Large intestine (tissue), 3 donors: Measurements from ENCODE around the gene CD300LB. TPM values are rescaled to one million over a fixed set of nuclear protein-coding genes. Genes with fewer than 3 reads are reported as not detected.
"Not testable (repeated sequence)": the region's sequence is repeated elsewhere in the genome, so short reads cannot be mapped to it uniquely, and the experiment has no call there.

Experiments
- DNase-seq, 2 donors: peaks; one replicate each; pipeline versions ENCODE4 v3.0.0 to v3.0.0-alpha.2; 2013
- H3K27ac ChIP-seq: one replicate; pipeline ENCODE4 v1.5.1; 2013; ENCODE audit warnings: low read length
- H3K27me3 ChIP-seq: 2 replicates; pipeline ENCODE4 v1.6.1; 2013; ENCODE audit warnings: low read length; ENCODE audit not compliant: control insufficient read depth, insufficient read depth
- H3K36me3 ChIP-seq: 2 replicates; pipeline ENCODE4 v1.6.1; 2013; ENCODE audit warnings: low read length; ENCODE audit not compliant: control insufficient read depth, insufficient read depth
- H3K4me1 ChIP-seq: one replicate; pipeline ENCODE4 v1.6.1; 2013; ENCODE audit warnings: low read length; ENCODE audit not compliant: control insufficient read depth, insufficient read depth
- H3K4me3 ChIP-seq: one replicate; pipeline ENCODE4 v1.5.1; 2013; ENCODE audit warnings: low read length
- H3K9me3 ChIP-seq: one replicate; pipeline ENCODE4 v1.6.1; 2013; ENCODE audit warnings: mild to moderate bottlenecking, low read depth, low read length, moderate library complexity; ENCODE audit not compliant: control insufficient read depth
- WGBS: methylation state at CpG from one replicate; pipeline ENCODE4 v1.1.5; 2013; ENCODE audit warnings: low lambda C conversion rate; ENCODE audit not compliant: insufficient coverage; 5-methylcytosine and 5-hydroxymethylcytosine counted together
- polyA plus RNA-seq: library from polyadenylated mRNA; unstranded; fragments of 120-200 nt; gene quantifications from one replicate; pipeline ENCODE4 v1.2.1, GENCODE V29; 2013

CD300LB gene
- polyA plus RNA-seq, 1 donor, result 0.27 TPM

- Histone ChIP-seq H3K27ac (no peak within 1 kb of the TSS), H3K27me3 (no peaks in the 10 kb centered on the region), H3K9me3 (no peaks in the 10 kb centered on the region), H3K4me3 (no peak within 1 kb of the TSS), H3K4me1 (no peaks in the 10 kb centered on the region), H3K36me3 (no peaks in the 10 kb centered on the region)
- WGBS, result no CpG with 5 or more reads among the region's 2 CpGs
- no peak for DNase-seq
These were observed 36.1 kb upstream of the CD300LB start, which contains the start of gene CD300H for GRCh38 chr17:74567397-74567796. CD300H (minus strand) TSS chr17:74567509.

- no CpG with 5 or more reads among the region's 9 CpGs for WGBS
- no peak for DNase-seq
These were observed 35.0 kb upstream of the CD300LB start for GRCh38 chr17:74566132-74566753.

GRCh38 chr17:74565126-74565525, 33.9 kb upstream of the CD300LB start:
- no peaks in the 10 kb centered on the region for H3K36me3 ChIP-seq
- no peak overlapping the region for H3K27ac ChIP-seq
- no peaks in the 10 kb centered on the region for H3K27me3 ChIP-seq
- no peaks in the 10 kb centered on the region for H3K4me1 ChIP-seq
- no peaks in the 10 kb centered on the region for H3K9me3 ChIP-seq
- H3K4me3 ChIP-seq, result no peak overlapping the region
- no peak for DNase-seq
- 100% methylated on average over 1 of the region's 5 CpGs for WGBS

More at GRCh38 chr17:74566132-74566753, 35.0 kb upstream of the CD300LB start:
- Histone ChIP-seq H3K27me3 (no peaks in the 10 kb centered on the region), H3K9me3 (no peaks in the 10 kb centered on the region), H3K4me1 (no peaks in the 10 kb centered on the region), H3K36me3 (no peaks in the 10 kb centered on the region), H3K4me3 (no peak overlapping the region), H3K27ac (no peak overlapping the region)

- Histone ChIP-seq H3K27me3 (no peaks in the 10 kb centered on the region), H3K9me3 (no peaks in the 10 kb centered on the region), H3K36me3 (no peaks in the 10 kb centered on the region), H3K27ac (no peak overlapping the region), H3K4me3 (no peak overlapping the region), H3K4me1 (no peaks in the 10 kb centered on the region)
- WGBS, result no CpG with 5 or more reads among the region's 1 CpG
- DNase-seq, result no peak
These were observed 32.1 kb upstream of the CD300LB start for GRCh38 chr17:74563358-74563757.

GRCh38 chr17:74561586-74561985, 30.3 kb upstream of the CD300LB start:
- DNase-seq, result no peak
- no peaks in the 10 kb centered on the region for H3K27me3 ChIP-seq
- H3K27ac ChIP-seq, result no peak overlapping the region
- WGBS, result 80% methylated on average over 2 of the region's 3 CpGs
- no peak overlapping the region for H3K4me3 ChIP-seq
- no peaks in the 10 kb centered on the region for H3K9me3 ChIP-seq
- no peaks in the 10 kb centered on the region for H3K36me3 ChIP-seq
- H3K4me1 ChIP-seq, result no peaks in the 10 kb centered on the region

- H3K4me3 ChIP-seq, result no peak overlapping the region
- no peaks in the 10 kb centered on the region for H3K4me1 ChIP-seq
- H3K27me3 ChIP-seq, result no peaks in the 10 kb centered on the region
- WGBS, result 90% methylated on average over 1 of the region's 6 CpGs
- H3K36me3 ChIP-seq, result no peaks in the 10 kb centered on the region
- no peaks in the 10 kb centered on the region for H3K9me3 ChIP-seq
- H3K27ac ChIP-seq, result no peak overlapping the region
- no peak for DNase-seq
These were observed 27.7 kb upstream of the CD300LB start for GRCh38 chr17:74558882-74559519.

GRCh38 chr17:74558402-74558801, 27.1 kb upstream of the CD300LB start:
- not testable (repeated sequence) for H3K4me3 ChIP-seq, H3K4me1 ChIP-seq, H3K27me3 ChIP-seq, H3K36me3 ChIP-seq, DNase-seq, H3K9me3 ChIP-seq, H3K27ac ChIP-seq
- no CpG with 5 or more reads among the region's 4 CpGs for WGBS

GRCh38 chr17:74555427-74555940, 24.2 kb upstream of the CD300LB start:
- no peak overlapping the region for H3K27ac ChIP-seq
- no peak for DNase-seq
- H3K27me3 ChIP-seq, result no peaks in the 10 kb centered on the region
- WGBS, result 100% methylated on average over 1 of the region's 7 CpGs
- no peaks in the 10 kb centered on the region for H3K4me1 ChIP-seq
- no peak overlapping the region for H3K4me3 ChIP-seq
- no peaks in the 10 kb centered on the region for H3K9me3 ChIP-seq
- no peaks in the 10 kb centered on the region for H3K36me3 ChIP-seq

- Histone ChIP-seq H3K4me3 (no peak overlapping the region), H3K27me3 (no peaks in the 10 kb centered on the region), H3K9me3 (no peaks in the 10 kb centered on the region), H3K4me1 (no peaks in the 10 kb centered on the region), H3K27ac (no peak overlapping the region), H3K36me3 (no peaks in the 10 kb centered on the region)
- no CpG with 5 or more reads among the region's 6 CpGs for WGBS
- no peak for DNase-seq
These were observed 23.6 kb upstream of the CD300LB start for GRCh38 chr17:74554909-74555308.

- Histone ChIP-seq H3K4me3 (no peak overlapping the region), H3K36me3 (no peaks in the 10 kb centered on the region), H3K4me1 (no peaks in the 10 kb centered on the region), H3K27me3 (no peaks in the 10 kb centered on the region), H3K9me3 (no peaks in the 10 kb centered on the region), H3K27ac (no peak overlapping the region)
- no peak for DNase-seq
- no CpG with 5 or more reads among the region's 7 CpGs for WGBS
These were observed 20.8 kb upstream of the CD300LB start for GRCh38 chr17:74552037-74552436.

GRCh38 chr17:74550602-74551001, 19.3 kb upstream of the CD300LB start:
- no peaks in the 10 kb centered on the region for H3K9me3 ChIP-seq
- H3K4me1 ChIP-seq, result no peaks in the 10 kb centered on the region
- no CpG with 5 or more reads among the region's 15 CpGs for WGBS
- no peak overlapping the region for H3K4me3 ChIP-seq
- DNase-seq, result no peak
- no peaks in the 10 kb centered on the region for H3K27me3 ChIP-seq
- H3K36me3 ChIP-seq, result no peaks in the 10 kb centered on the region
- no peak overlapping the region for H3K27ac ChIP-seq
